ENCODE data around the gene STXBP2.

DNA sequence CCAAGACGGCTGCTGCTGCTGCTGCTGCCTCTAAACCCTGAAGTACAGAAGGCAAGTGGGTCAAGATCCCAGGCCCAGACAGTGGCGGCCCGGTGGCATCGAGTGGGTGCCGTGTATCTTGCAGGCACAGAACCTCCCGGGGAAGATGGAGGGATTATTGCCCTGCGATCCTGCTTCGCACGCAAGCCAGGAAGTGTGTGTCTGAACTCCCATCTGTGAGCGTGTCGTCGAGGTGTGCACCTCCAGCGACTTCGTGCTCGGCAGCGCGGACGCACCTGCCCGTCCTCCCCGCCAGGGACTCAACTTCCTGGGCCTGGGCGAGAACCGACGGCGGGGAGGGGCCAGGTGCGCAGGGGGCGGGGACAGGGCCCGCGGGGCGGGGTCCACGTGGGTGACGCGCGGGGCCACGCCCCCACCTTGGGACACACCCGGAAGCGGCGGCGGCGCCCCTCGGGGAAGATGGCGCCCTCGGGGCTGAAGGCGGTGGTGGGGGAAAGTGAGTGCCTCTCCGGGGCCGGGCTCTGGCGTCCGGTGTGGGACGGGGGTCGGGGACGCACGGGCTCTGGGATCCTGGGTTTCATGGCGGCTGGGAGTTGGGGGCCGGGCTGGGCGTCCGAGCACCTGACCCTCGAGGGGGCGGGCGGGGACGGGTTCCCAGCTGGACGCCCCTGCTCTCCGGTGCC is at the start of gene STXBP2:
- TF ChIP-seq, protein P1, sequence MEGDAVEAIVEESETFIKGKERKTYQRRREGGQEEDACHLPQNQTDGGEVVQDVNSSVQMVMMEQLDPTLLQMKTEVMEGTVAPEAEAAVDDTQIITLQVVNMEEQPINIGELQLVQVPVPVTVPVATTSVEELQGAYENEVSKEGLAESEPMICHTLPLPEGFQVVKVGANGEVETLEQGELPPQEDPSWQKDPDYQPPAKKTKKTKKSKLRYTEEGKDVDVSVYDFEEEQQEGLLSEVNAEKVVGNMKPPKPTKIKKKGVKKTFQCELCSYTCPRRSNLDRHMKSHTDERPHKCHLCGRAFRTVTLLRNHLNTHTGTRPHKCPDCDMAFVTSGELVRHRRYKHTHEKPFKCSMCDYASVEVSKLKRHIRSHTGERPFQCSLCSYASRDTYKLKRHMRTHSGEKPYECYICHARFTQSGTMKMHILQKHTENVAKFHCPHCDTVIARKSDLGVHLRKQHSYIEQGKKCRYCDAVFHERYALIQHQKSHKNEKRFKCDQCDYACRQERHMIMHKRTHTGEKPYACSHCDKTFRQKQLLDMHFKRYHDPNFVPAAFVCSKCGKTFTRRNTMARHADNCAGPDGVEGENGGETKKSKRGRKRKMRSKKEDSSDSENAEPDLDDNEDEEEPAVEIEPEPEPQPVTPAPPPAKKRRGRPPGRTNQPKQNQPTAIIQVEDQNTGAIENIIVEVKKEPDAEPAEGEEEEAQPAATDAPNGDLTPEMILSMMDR (IDR thresholded peaks at IDR 0.05 in 2 of 3, conservative IDR thresholded peaks at IDR 0.05 in 1 of 3; ENCODE audit: insufficient read depth in 2 of 3, low read depth in 1 of 3, low read length in 3 of 3), result no peak; a peak in 1 of 6 replicates
- TF ChIP-seq GABPB2 (CRISPR knock-in tag; conservative IDR thresholded peaks at IDR 0.05) (no peak), YY1 (IDR thresholded peaks at IDR 0.05; ENCODE audit: borderline replicate concordance in 1 of 3, control insufficient read depth in 1 of 3, extremely low read depth in 1 of 3, insufficient read depth in 3 of 3, insufficient read length in 1 of 3, insufficient replicate concordance in 2 of 3, low read depth in 1 of 3, low read length in 2 of 3) (peak; percentile 63 to 94 (median 92)), SAFB2 (IDR thresholded peaks at IDR 0.05; ENCODE audit: borderline replicate concordance, low read depth, low read length, severe bottlenecking) (no peak), SREBF2 (CRISPR knock-in tag; IDR thresholded peaks at IDR 0.05) (no peak), NFRKB (IDR thresholded peaks at IDR 0.05; ENCODE audit: low read depth) (no peak), HDAC1 (IDR thresholded peaks at IDR 0.05) (no peak)
- TF ChIP-seq, protein P2, sequence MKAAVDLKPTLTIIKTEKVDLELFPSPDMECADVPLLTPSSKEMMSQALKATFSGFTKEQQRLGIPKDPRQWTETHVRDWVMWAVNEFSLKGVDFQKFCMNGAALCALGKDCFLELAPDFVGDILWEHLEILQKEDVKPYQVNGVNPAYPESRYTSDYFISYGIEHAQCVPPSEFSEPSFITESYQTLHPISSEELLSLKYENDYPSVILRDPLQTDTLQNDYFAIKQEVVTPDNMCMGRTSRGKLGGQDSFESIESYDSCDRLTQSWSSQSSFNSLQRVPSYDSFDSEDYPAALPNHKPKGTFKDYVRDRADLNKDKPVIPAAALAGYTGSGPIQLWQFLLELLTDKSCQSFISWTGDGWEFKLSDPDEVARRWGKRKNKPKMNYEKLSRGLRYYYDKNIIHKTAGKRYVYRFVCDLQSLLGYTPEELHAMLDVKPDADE (conservative IDR thresholded peaks at IDR 0.05; ENCODE audit: control insufficient read depth, low read depth, low read length), result no peak; the same call in 1 of the 2 replicates
- TF ChIP-seq, protein P3, sequence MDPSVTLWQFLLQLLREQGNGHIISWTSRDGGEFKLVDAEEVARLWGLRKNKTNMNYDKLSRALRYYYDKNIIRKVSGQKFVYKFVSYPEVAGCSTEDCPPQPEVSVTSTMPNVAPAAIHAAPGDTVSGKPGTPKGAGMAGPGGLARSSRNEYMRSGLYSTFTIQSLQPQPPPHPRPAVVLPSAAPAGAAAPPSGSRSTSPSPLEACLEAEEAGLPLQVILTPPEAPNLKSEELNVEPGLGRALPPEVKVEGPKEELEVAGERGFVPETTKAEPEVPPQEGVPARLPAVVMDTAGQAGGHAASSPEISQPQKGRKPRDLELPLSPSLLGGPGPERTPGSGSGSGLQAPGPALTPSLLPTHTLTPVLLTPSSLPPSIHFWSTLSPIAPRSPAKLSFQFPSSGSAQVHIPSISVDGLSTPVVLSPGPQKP (CRISPR knock-in tag; IDR thresholded peaks at IDR 0.05), result no peak
- TF ChIP-seq, protein P4, sequence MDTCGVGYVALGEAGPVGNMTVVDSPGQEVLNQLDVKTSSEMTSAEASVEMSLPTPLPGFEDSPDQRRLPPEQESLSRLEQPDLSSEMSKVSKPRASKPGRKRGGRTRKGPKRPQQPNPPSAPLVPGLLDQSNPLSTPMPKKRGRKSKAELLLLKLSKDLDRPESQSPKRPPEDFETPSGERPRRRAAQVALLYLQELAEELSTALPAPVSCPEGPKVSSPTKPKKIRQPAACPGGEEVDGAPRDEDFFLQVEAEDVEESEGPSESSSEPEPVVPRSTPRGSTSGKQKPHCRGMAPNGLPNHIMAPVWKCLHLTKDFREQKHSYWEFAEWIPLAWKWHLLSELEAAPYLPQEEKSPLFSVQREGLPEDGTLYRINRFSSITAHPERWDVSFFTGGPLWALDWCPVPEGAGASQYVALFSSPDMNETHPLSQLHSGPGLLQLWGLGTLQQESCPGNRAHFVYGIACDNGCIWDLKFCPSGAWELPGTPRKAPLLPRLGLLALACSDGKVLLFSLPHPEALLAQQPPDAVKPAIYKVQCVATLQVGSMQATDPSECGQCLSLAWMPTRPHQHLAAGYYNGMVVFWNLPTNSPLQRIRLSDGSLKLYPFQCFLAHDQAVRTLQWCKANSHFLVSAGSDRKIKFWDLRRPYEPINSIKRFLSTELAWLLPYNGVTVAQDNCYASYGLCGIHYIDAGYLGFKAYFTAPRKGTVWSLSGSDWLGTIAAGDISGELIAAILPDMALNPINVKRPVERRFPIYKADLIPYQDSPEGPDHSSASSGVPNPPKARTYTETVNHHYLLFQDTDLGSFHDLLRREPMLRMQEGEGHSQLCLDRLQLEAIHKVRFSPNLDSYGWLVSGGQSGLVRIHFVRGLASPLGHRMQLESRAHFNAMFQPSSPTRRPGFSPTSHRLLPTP (IDR thresholded peaks at IDR 0.05; ENCODE audit: borderline replicate concordance, extremely low read depth, insufficient read length), result no peak
- TF ChIP-seq, protein P5, sequence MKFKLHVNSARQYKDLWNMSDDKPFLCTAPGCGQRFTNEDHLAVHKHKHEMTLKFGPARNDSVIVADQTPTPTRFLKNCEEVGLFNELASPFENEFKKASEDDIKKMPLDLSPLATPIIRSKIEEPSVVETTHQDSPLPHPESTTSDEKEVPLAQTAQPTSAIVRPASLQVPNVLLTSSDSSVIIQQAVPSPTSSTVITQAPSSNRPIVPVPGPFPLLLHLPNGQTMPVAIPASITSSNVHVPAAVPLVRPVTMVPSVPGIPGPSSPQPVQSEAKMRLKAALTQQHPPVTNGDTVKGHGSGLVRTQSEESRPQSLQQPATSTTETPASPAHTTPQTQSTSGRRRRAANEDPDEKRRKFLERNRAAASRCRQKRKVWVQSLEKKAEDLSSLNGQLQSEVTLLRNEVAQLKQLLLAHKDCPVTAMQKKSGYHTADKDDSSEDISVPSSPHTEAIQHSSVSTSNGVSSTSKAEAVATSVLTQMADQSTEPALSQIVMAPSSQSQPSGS (CRISPR knock-in tag; IDR thresholded peaks at IDR 0.05), result no peak
- TF ChIP-seq, protein P6, sequence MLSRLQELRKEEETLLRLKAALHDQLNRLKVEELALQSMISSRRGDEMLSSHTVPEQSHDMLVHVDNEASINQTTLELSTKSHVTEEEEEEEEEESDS (CRISPR knock-in tag; IDR thresholded peaks at IDR 0.05), result no peak
